HG03571 (cell line): ENCODE data around the gene MCF2L.

Experiments used
- ATAC-seq: cut with Tn5 transposase; IDR thresholded peaks from one replicate; pipeline ENCODE4 v1.9.1; 2021; ENCODE audit not compliant: unreplicated experiment

The MCF2L gene

DNA sequence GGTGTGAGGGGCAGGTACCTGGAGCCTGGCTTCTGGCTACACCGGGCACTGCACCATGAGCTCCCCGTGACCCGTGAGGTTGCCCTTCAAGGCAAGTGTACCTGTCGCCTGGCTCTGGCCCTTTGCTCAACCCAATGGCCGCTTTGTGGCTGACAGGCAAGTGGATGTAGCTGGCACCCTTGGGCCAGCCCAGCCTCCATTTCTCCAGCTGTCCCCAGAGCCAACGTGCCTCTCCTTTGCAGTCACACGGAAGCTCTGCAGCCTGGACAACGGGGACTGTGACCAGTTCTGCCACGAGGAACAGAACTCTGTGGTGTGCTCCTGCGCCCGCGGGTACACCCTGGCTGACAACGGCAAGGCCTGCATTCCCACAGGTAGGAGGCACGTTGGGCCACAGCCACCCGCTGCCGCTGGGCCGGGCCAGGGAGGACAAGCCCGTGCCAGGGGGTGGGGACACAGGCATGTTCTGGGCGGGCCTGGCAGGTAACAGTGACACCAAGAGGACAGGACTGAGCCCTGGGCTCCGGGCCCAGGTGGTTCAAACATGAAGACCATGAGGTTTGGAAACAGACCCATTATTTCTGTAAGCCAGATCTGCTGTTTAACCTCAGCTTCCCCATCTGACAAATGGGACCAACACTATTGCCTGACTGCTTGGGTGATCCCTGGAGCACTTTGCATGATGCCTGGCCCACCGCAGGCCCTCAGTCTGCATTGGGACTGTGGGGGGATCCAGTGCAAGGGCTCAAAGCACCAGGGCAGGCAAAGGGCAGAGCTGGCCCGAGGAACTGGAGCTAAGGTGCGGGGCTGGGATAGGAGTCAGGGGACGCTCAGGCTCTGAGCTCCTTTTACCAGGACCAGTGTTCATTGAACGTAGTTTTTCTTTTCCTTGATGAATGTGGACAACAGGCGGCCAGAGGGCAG is 171.9 kb downstream of the MCF2L start:
- no peak for ATAC-seq

DNA sequence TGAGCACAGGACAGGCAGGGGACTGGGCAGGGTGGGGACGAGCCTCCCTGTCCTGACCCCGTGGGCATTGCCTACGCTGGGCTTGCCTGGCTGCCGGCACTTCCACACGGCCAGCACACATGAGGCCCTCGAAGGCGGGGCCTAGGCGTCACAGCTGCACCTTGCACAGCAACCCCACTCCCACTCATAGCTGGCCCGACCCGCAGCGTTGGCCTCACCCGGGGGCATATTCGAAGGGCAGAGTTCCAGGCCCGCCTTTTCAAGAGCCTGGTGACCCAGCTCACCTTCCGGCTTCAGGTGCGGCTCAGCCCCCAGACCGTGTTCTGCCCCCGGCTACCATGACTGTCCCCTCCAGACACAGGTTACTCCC is 172.6 kb downstream of the MCF2L start:
- no peak for ATAC-seq

DNA sequence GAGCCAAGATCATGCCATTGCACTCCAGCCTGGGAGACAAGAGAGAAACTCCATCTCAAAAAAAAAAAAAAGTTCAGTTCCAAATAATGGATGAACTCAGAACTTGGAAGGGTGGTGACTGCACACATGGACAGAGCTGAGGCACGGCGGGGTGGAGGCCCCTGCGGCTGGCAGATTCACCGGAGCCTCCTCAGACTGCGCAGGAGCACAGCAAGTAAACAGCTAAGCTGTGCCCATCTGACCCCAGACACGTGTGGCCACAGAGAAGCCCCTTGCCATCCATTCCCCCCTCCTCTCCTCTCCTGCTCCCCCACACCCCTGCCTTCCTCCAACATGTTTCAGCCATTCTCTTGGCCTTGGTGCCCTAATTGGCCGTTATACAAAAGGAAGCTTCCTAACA is 173.9 kb downstream of the MCF2L start:
- ATAC-seq = no peak

DNA sequence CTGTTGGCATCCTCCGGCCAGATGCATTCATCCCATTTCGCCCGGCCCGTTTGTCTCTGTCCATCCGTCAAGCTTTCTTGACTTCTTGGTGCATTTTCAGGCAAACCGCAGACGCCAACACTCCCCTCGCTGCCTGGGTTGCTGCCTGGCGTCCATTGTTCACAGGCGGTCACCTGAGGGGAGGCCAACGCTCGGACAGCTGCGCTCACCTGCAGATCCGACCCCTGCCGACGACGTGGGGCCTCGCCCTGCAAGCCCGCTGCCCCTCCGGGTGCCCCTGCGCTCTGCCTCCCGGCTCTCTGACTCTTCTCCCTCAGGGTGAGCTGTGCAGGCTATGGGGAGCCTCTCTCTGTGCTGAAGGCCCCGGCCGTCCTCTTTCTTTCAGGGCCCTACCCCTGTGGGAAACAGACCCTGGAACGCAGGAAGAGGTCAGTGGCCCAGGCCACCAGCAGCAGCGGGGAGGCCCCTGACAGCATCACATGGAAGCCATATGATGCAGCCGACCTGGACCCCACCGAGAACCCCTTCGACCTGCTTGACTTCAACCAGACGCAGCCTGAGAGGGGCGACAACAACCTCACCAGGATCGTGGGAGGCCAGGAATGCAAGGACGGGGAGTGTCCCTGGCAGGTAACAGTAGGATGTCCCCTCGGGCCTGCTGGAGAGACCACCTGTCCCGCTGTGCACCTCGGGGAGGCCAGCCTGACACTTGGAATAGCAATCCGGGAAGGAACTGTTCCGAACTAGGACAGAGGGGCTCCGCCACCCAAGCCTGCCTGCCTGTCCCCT is 174.6 kb downstream of the MCF2L start:
- ATAC-seq = no peak

DNA sequence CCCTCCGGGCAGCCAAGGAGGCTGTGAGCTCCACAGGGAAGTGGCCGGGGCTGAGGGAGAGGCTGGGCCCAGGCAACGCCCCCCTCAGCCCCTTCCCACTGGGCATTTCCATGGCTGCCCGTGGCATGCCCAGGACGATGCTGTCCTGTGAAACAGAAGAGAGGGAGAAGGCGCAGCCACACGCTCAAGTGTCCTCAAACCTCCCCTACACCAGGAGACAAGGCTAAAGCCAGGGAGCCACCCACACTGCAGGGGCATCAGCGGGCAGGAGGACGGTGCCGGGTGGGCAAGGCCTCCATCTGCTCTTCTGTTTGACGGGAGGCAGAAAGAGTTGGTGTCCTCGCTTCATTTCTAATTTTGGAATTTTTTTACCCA is 175.2 kb downstream of the MCF2L start:
- ATAC-seq = no peak

DNA sequence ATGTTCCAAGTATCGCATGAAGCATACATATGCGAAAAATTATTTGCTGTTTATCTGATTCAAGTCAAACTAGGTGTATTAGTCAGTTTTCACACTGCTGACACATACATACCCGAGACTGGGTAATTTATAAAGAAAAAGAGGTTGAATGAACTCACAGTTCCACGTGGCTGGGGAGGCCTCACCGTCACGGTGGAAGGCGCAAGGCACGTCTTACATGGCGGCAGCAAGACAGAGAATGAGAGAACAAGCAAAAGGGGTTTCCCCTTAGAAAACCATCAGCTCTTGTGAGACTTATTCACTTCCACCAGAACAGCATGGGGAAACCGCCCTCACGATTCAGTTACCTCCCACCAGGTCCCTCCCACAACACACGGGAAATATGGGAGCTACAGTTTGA is 176.5 kb downstream of the MCF2L start:
- ATAC-seq = no peak

DNA sequence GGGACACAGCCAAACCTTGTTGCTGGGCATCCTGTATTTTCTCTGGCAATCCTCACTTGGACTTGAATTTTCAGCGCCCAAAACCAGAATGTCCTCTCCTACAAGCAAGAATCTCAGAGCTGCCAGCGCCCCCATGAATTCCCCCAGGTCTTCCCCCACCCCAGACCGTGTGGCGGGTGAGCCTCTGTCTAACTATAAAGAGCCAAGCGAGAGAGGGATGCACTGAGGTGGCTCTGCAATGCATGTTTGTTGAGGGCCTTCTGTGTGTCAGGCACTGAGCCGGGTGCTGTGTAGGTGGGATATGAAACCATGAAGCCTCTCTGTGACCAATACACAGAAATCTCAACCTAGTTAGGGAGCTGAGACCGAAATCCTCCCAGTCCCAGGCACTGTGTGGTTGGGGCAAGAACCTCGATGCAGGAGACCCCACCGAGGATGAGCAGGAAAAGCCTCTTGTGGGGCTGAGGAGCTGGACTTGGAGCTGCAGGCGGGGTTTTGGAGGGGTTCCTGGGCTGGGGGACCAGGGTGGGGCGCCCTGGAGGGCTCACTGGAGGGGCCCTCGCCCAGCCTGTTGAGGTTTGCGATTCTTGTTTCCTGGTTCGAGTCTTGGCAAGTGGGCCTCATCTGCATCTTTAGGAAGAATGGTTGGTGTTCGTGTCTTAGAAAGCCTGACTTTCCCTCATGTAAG is 177.0 kb downstream of the MCF2L start:
- ATAC-seq = no peak

DNA sequence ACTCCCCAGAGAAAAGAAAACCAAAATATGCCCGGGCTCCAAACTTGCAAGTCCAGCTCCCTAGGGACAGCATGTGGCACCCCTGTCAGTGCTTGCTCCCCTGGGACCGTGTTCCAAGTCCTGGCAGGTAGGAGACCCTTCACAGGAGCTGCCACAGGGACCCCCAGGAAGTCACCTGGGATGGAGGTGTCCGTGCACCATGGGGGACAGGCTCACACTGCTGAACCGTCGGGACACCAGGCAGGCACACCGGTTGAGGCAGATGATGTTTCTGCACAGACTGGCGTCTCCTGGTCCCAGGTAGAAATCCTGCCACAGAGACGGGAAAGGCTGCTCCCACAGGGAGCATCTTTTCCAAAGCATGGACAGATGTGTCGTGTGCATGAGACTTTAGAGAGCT is 177.7 kb downstream of the MCF2L start:
- ATAC-seq = no peak

DNA sequence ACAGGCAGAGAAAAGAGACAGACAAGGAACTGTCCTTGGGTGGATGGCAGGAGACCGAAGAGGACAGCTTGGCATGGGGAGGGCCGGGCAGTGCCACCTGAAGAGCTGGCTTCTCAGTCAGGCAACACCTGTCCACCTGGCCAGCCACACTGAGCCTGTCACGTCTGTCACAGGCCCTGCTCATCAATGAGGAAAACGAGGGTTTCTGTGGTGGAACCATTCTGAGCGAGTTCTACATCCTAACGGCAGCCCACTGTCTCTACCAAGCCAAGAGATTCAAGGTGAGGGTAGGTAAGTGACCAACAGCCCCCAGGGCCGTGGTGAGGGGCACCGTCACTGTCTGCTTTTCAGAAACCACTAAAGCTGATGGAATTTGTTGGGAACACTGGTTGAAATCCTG is 178.2 kb downstream of the MCF2L start:
- no peak for ATAC-seq

DNA sequence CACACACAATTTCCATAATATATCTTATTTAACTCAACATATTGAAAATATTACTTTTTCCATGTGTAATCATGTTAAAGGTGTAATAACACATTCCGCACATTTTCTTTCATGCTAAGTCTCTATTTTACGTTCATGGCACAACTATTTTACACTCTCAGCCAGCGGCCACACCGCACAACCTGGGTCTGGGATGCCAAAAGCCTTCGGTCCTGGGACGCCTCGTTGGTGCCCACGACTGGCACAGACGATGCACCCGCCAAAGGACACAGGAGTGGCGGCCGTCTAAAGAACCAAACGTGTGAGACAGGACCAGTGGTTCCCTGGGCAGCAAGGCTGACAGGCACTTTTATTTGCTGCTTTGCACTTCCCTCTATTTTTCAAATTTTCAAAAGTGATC is 179.4 kb downstream of the MCF2L start:
- no peak for ATAC-seq

DNA sequence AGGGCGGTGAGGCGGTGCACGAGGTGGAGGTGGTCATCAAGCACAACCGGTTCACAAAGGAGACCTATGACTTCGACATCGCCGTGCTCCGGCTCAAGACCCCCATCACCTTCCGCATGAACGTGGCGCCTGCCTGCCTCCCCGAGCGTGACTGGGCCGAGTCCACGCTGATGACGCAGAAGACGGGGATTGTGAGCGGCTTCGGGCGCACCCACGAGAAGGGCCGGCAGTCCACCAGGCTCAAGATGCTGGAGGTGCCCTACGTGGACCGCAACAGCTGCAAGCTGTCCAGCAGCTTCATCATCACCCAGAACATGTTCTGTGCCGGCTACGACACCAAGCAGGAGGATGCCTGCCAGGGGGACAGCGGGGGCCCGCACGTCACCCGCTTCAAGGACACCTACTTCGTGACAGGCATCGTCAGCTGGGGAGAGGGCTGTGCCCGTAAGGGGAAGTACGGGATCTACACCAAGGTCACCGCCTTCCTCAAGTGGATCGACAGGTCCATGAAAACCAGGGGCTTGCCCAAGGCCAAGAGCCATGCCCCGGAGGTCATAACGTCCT is 180.0 kb downstream of the MCF2L start:
- ATAC-seq = no peak
